Hepatocyte (in vitro differentiated cells): ENCODE results near the gene LIMS2. TPM values are rescaled to one million over a fixed set of nuclear protein-coding genes. Genes with fewer than 3 reads are reported as not detected.

Source experiments
- DNase-seq: peaks from one replicate; pipeline ENCODE4 v3.0.0-alpha.2; 2016; ENCODE audit warnings: low spot score
- H2AFZ ChIP-seq: fragments of 200-600 bp; sonication (generic); 2 replicates; pipeline ENCODE4 v1.6.0; 2016; ENCODE audit warnings: antibody characterized with exemption, mild to moderate bottlenecking
- H3K27ac ChIP-seq: fragments of 200-600 bp; sonication (generic); 2 replicates; pipeline ENCODE4 v1.5.1; 2016; ENCODE audit warnings: mild to moderate bottlenecking
- H3K27me3 ChIP-seq: fragments of 200-600 bp; sonication (generic); 2 replicates; pipeline ENCODE4 v1.6.1; 2016
- H3K36me3 ChIP-seq: fragments of 200-600 bp; sonication (generic); replicated peaks from 2 replicates; pipeline ENCODE4 v1.5.1; 2016; ENCODE audit warnings: low read depth; ENCODE audit not compliant: insufficient read depth
- H3K4me1 ChIP-seq: fragments of 200-600 bp; sonication (generic); 2 replicates; pipeline ENCODE4 v1.5.1; 2016; ENCODE audit warnings: mild to moderate bottlenecking, moderate library complexity; ENCODE audit not compliant: insufficient read depth
- H3K4me2 ChIP-seq: fragments of 200-600 bp; sonication (generic); 2 replicates; pipeline ENCODE4 v1.6.0; 2016
- H3K4me3 ChIP-seq: fragments of 200-600 bp; sonication (generic); 2 replicates; pipeline ENCODE4 v1.5.1; 2016; ENCODE audit warnings: mild to moderate bottlenecking
- H3K79me2 ChIP-seq: fragments of 200-600 bp; sonication (generic); 2 replicates; pipeline ENCODE4 v1.6.0; 2017; ENCODE audit warnings: mild to moderate bottlenecking
- H3K9me2 ChIP-seq: fragments of 200-600 bp; sonication (generic); replicated peaks from 2 replicates; pipeline ENCODE4 v1.6.0; 2017; ENCODE audit warnings: mild to moderate bottlenecking; ENCODE audit not compliant: insufficient read depth
- H3K9me3 ChIP-seq: fragments of 200-600 bp; sonication (generic); 2 replicates; pipeline ENCODE4 v1.5.1; 2016; ENCODE audit warnings: low read depth, mild to moderate bottlenecking
- H4K20me1 ChIP-seq: fragments of 200-600 bp; sonication (generic); 2 replicates; pipeline ENCODE4 v1.6.0; 2016; ENCODE audit warnings: mild to moderate bottlenecking; ENCODE audit not compliant: insufficient read depth, poor library complexity, severe bottlenecking
- EZH2 ChIP-seq: fragments of 200-600 bp; sonication (generic); IDR thresholded peaks from 2 replicates; pipeline ENCODE4 v1.6.1; 2016; ENCODE audit warnings: antibody characterized with exemption, mild to moderate bottlenecking, borderline replicate concordance
- EZH2phosphoT487 ChIP-seq: fragments of 200-600 bp; sonication (generic); IDR thresholded peaks from one replicate; pipeline ENCODE4 v1.6.1; 2018; ENCODE audit warnings: antibody characterized with exemption, mild to moderate bottlenecking, low read depth, moderate library complexity; ENCODE audit not compliant: unreplicated experiment, severe bottlenecking
- WGBS: methylation state at CpG from one replicate; pipeline ENCODE4 v1.1.6; 2016; ENCODE audit warnings: low lambda C conversion rate; ENCODE audit errors: missing lambda C conversion rate; 5-methylcytosine and 5-hydroxymethylcytosine counted together
- polyA plus RNA-seq: library from polyadenylated mRNA; unstranded; fragments of >200 nt; fragmentation: Nextera tagmentation; extraction: Ambion mirVana; gene quantifications from 2 replicates; pipeline ENCODE4 v1.2.1, GENCODE V29; 2016
- total RNA-seq: library from RNA; depleted of rRNA; stranded (reverse); fragments of >200 nt; gene quantifications from 2 replicates; pipeline ENCODE4 v1.2.3, GENCODE V29; 2014
- TF ChIP-seq, protein P1 (sequence below): fragments of 200-600 bp; sonication (generic); IDR thresholded peaks from 2 replicates; pipeline ENCODE4 v1.5.1; 2016; ENCODE audit warnings: antibody characterized with exemption, mild to moderate bottlenecking; ENCODE audit not compliant: poor library complexity

LIMS2 gene
- total and polyA plus RNA-seq, 2 experiments from 2014 or later = 4.0 to 8.3 TPM

DNA sequence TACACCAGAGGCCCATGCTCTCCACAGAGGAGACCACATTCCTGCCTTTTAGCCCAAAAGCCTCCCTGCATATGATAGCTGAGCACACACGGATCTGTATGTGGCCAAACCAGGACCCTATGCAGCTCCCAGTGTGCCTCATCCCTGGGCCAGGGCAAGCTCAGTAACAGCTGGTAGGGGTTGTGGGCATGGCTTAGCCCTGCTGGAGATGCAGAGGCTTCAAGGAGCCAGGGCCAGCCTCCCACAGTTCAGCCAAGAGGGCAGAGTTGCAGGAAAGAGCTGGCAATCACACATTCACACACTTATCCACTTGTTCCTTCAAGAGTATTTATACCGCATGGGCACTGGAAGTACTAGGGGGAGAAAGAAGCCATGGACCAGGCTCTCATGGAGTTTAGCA, 1.6 kb upstream of the LIMS2 start:
- no peaks in the 10 kb centered on the region for H3K79me2 ChIP-seq
- H4K20me1 ChIP-seq = no peaks in the 10 kb centered on the region
- TF ChIP-seq, protein P1, sequence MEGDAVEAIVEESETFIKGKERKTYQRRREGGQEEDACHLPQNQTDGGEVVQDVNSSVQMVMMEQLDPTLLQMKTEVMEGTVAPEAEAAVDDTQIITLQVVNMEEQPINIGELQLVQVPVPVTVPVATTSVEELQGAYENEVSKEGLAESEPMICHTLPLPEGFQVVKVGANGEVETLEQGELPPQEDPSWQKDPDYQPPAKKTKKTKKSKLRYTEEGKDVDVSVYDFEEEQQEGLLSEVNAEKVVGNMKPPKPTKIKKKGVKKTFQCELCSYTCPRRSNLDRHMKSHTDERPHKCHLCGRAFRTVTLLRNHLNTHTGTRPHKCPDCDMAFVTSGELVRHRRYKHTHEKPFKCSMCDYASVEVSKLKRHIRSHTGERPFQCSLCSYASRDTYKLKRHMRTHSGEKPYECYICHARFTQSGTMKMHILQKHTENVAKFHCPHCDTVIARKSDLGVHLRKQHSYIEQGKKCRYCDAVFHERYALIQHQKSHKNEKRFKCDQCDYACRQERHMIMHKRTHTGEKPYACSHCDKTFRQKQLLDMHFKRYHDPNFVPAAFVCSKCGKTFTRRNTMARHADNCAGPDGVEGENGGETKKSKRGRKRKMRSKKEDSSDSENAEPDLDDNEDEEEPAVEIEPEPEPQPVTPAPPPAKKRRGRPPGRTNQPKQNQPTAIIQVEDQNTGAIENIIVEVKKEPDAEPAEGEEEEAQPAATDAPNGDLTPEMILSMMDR = no peak
- no peak for TF ChIP-seq EZH2phosphoT487
- no peak for TF ChIP-seq EZH2
- H3K27ac ChIP-seq = no peak overlapping the region
- DNase-seq = no peak
- no peak overlapping the region for H2AFZ ChIP-seq
- no peaks in the 10 kb centered on the region for H3K36me3 ChIP-seq
- no peak overlapping the region for H3K4me2 ChIP-seq
- no peaks in the 10 kb centered on the region for H3K9me3 ChIP-seq
- peaks cover 10% of the 10 kb centered on the region for H3K4me1 ChIP-seq
- no peak overlapping the region for H3K4me3 ChIP-seq
- H3K9me2 ChIP-seq = no peaks in the 10 kb centered on the region
- H3K27me3 ChIP-seq = peaks cover 38% of the 10 kb centered on the region
- 85% methylated on average over 2 of the region's 2 CpGs for WGBS

GRCh38 chr2:127674241-127675209, 805 bp downstream of the LIMS2 start:
- TF ChIP-seq EZH2 (peak; percentile 59), EZH2phosphoT487 (no peak)
- no peaks in the 10 kb centered on the region for H3K36me3 ChIP-seq
- peak overlapping the region; percentile 100 for H3K4me2 ChIP-seq
- DNase-seq = no peak
- H3K4me1 ChIP-seq = no peaks in the 10 kb centered on the region
- H3K9me3 ChIP-seq = no peaks in the 10 kb centered on the region
- H3K27ac ChIP-seq = no peak overlapping the region
- H3K4me3 ChIP-seq = peak overlapping the region; percentile 42
- no peaks in the 10 kb centered on the region for H3K9me2 ChIP-seq
- no peaks in the 10 kb centered on the region for H4K20me1 ChIP-seq
- no peak overlapping the region for H2AFZ ChIP-seq
- no peaks in the 10 kb centered on the region for H3K79me2 ChIP-seq
- WGBS = 18% methylated on average over 27 of the region's 72 CpGs
- H3K27me3 ChIP-seq = peaks cover 38% of the 10 kb centered on the region

- Histone ChIP-seq H3K79me2 (no peaks in the 10 kb centered on the region), H3K36me3 (no peaks in the 10 kb centered on the region), H3K9me2 (no peaks in the 10 kb centered on the region), H4K20me1 (no peaks in the 10 kb centered on the region), H3K4me2 (peak overlapping the region; percentile 100), H3K27ac (no peak overlapping the region), H3K27me3 (peaks cover 38% of the 10 kb centered on the region), H3K4me1 (no peaks in the 10 kb centered on the region), H2AFZ (no peak overlapping the region), H3K9me3 (no peaks in the 10 kb centered on the region), H3K4me3 (no peak overlapping the region)
- peak; percentile 3 for DNase-seq
- WGBS = 91% methylated on average over 17 of the region's 17 CpGs
- no peak for TF ChIP-seq EZH2
These were observed 1.9 kb downstream of the LIMS2 start for GRCh38 chr2:127673291-127674069.

- Histone ChIP-seq H3K4me1 (no peaks in the 10 kb centered on the region), H3K4me3 (no peak overlapping the region), H3K27ac (no peak overlapping the region), H3K9me2 (no peaks in the 10 kb centered on the region), H3K4me2 (no peak overlapping the region), H3K79me2 (no peaks in the 10 kb centered on the region), H3K9me3 (no peaks in the 10 kb centered on the region), H3K27me3 (peaks cover 30% of the 10 kb centered on the region), H4K20me1 (no peaks in the 10 kb centered on the region), H3K36me3 (no peaks in the 10 kb centered on the region), H2AFZ (no peak overlapping the region)
- DNase-seq = peak; percentile 4
- TF ChIP-seq EZH2 = no peak
- TF ChIP-seq, protein P1 = no peak
- TF ChIP-seq EZH2phosphoT487 = no peak
- 88% methylated on average over 20 of the region's 20 CpGs for WGBS
These were observed 2.7 kb downstream of the LIMS2 start for GRCh38 chr2:127672341-127673224.
